Measurements from ENCODE around the gene SLC6A9. TPM values are rescaled to one million over a fixed set of nuclear protein-coding genes. Genes with fewer than 3 reads are reported as not detected.

The SLC6A9 gene
- polyA plus RNA-seq, 1 donor, result 3.5 TPM

GRCh38 chr1:43978264-43978550 is 53.1 kb downstream of the SLC6A9 start:
- peak overlapping the region; percentile 68 for H3K4me3 ChIP-seq (ENCODE audit: low read length)
- no CpG with 5 or more reads among the region's 5 CpGs for WGBS (ENCODE audit: insufficient coverage, low lambda C conversion rate)

GRCh38 chr1:43977376-43978263 is 53.6 kb downstream of the SLC6A9 start:
- H3K4me3 ChIP-seq (ENCODE audit: low read length), result no peak overlapping the region
- WGBS (ENCODE audit: insufficient coverage, low lambda C conversion rate), result no CpG with 5 or more reads among the region's 9 CpGs
- H3K9me3 ChIP-seq (ENCODE audit: control insufficient read depth, low read depth, low read length), result no peaks in the 10 kb centered on the region
- no peak for DNase-seq
- H3K36me3 ChIP-seq (ENCODE audit: control insufficient read depth, insufficient read depth, low read length), result peaks cover 31% of the 10 kb centered on the region
- peaks cover 40% of the 10 kb centered on the region for H3K4me1 ChIP-seq (ENCODE audit: control insufficient read depth, insufficient read depth, low read length)
- no peak overlapping the region for H3K27ac ChIP-seq (ENCODE audit: low read length)
- H3K27me3 ChIP-seq (ENCODE audit: control insufficient read depth, insufficient read depth, low read length), result no peaks in the 10 kb centered on the region

More at GRCh38 chr1:43978264-43978550, 53.1 kb downstream of the SLC6A9 start:
- Histone ChIP-seq H3K36me3 (ENCODE audit: control insufficient read depth, insufficient read depth, low read length) (peaks cover 31% of the 10 kb centered on the region), H3K27ac (ENCODE audit: low read length) (no peak overlapping the region), H3K27me3 (ENCODE audit: control insufficient read depth, insufficient read depth, low read length) (no peaks in the 10 kb centered on the region), H3K4me1 (ENCODE audit: control insufficient read depth, insufficient read depth, low read length) (peaks cover 40% of the 10 kb centered on the region), H3K9me3 (ENCODE audit: control insufficient read depth, low read depth, low read length) (no peaks in the 10 kb centered on the region)
- no peak for DNase-seq

GRCh38 chr1:43976890-43977289 is 54.4 kb downstream of the SLC6A9 start:
- Histone ChIP-seq H3K4me1 (ENCODE audit: control insufficient read depth, insufficient read depth, low read length) (peaks cover 40% of the 10 kb centered on the region), H3K27ac (ENCODE audit: low read length) (no peak overlapping the region), H3K9me3 (ENCODE audit: control insufficient read depth, low read depth, low read length) (no peaks in the 10 kb centered on the region), H3K36me3 (ENCODE audit: control insufficient read depth, insufficient read depth, low read length) (peaks cover 35% of the 10 kb centered on the region), H3K27me3 (ENCODE audit: control insufficient read depth, insufficient read depth, low read length) (no peaks in the 10 kb centered on the region), H3K4me3 (ENCODE audit: low read length) (no peak overlapping the region)
- DNase-seq, result no peak
- 100% methylated on average over 1 of the region's 8 CpGs for WGBS (ENCODE audit: insufficient coverage, low lambda C conversion rate)

GRCh38 chr1:43976045-43976444 is 55.2 kb downstream of the SLC6A9 start:
- DNase-seq, result no peak
- Histone ChIP-seq H3K4me1 (ENCODE audit: control insufficient read depth, insufficient read depth, low read length) (peaks cover 40% of the 10 kb centered on the region), H3K4me3 (ENCODE audit: low read length) (peak overlapping the region; percentile 94), H3K27ac (ENCODE audit: low read length) (no peak overlapping the region), H3K27me3 (ENCODE audit: control insufficient read depth, insufficient read depth, low read length) (no peaks in the 10 kb centered on the region), H3K36me3 (ENCODE audit: control insufficient read depth, insufficient read depth, low read length) (peaks cover 32% of the 10 kb centered on the region), H3K9me3 (ENCODE audit: control insufficient read depth, low read depth, low read length) (no peaks in the 10 kb centered on the region)
- no CpG with 5 or more reads among the region's 4 CpGs for WGBS (ENCODE audit: insufficient coverage, low lambda C conversion rate)

- peak in 1 of 2 donors; percentile 64 for DNase-seq
- Histone ChIP-seq H3K9me3 (ENCODE audit: control insufficient read depth, low read depth, low read length) (no peaks in the 10 kb centered on the region), H3K27ac (ENCODE audit: low read length) (peak overlapping the region; percentile 82), H3K4me3 (ENCODE audit: low read length) (peak overlapping the region; percentile 94), H3K36me3 (ENCODE audit: control insufficient read depth, insufficient read depth, low read length) (peaks cover 32% of the 10 kb centered on the region), H3K4me1 (ENCODE audit: control insufficient read depth, insufficient read depth, low read length) (peaks cover 35% of the 10 kb centered on the region), H3K27me3 (ENCODE audit: control insufficient read depth, insufficient read depth, low read length) (no peaks in the 10 kb centered on the region)
- WGBS (ENCODE audit: insufficient coverage, low lambda C conversion rate), result no CpG with 5 or more reads among the region's 34 CpGs
Measured at GRCh38 chr1:43975249-43975961, 55.9 kb downstream of the SLC6A9 start.

GRCh38 chr1:43974443-43975248 is 56.6 kb downstream of the SLC6A9 start, which contains the start of gene ATP6V0B:
Gene ATP6V0B (plus strand): TSS chr1:43974960. CDS start chr1:43975041, 81 bp downstream.
- peak; percentile 94 to 96 for DNase-seq
- WGBS (ENCODE audit: insufficient coverage, low lambda C conversion rate), result no CpG with 5 or more reads among the region's 93 CpGs
- Histone ChIP-seq H3K4me3 (ENCODE audit: low read length) (peak within 1 kb of the TSS; percentile 94), H3K9me3 (ENCODE audit: control insufficient read depth, low read depth, low read length) (no peaks in the 10 kb centered on the region), H3K27me3 (ENCODE audit: control insufficient read depth, insufficient read depth, low read length) (no peaks in the 10 kb centered on the region), H3K4me1 (ENCODE audit: control insufficient read depth, insufficient read depth, low read length) (peaks cover 29% of the 10 kb centered on the region), H3K27ac (ENCODE audit: low read length) (peak within 1 kb of the TSS; percentile 82), H3K36me3 (ENCODE audit: control insufficient read depth, insufficient read depth, low read length) (peaks cover 32% of the 10 kb centered on the region)

- 74% methylated on average over 3 of the region's 9 CpGs for WGBS (ENCODE audit: insufficient coverage, low lambda C conversion rate)
Measured at GRCh38 chr1:43973981-43974442, 57.2 kb downstream of the SLC6A9 start.

GRCh38 chr1:43971336-43971980 is 59.8 kb downstream of the SLC6A9 start:
- DNase-seq, result no peak
- Histone ChIP-seq H3K4me3 (ENCODE audit: low read length) (no peak overlapping the region), H3K9me3 (ENCODE audit: control insufficient read depth, low read depth, low read length) (no peaks in the 10 kb centered on the region), H3K27ac (ENCODE audit: low read length) (no peak overlapping the region), H3K4me1 (ENCODE audit: control insufficient read depth, insufficient read depth, low read length) (peaks cover 9% of the 10 kb centered on the region), H3K36me3 (ENCODE audit: control insufficient read depth, insufficient read depth, low read length) (peaks cover 21% of the 10 kb centered on the region), H3K27me3 (ENCODE audit: control insufficient read depth, insufficient read depth, low read length) (no peaks in the 10 kb centered on the region)
- no CpG with 5 or more reads among the region's 17 CpGs for WGBS (ENCODE audit: insufficient coverage, low lambda C conversion rate)

More at GRCh38 chr1:43973981-43974442, 57.2 kb downstream of the SLC6A9 start:
- Histone ChIP-seq H3K4me3 (ENCODE audit: low read length) (peak overlapping the region; percentile 94), H3K9me3 (ENCODE audit: control insufficient read depth, low read depth, low read length) (no peaks in the 10 kb centered on the region), H3K27ac (ENCODE audit: low read length) (peak overlapping the region; percentile 82), H3K27me3 (ENCODE audit: control insufficient read depth, insufficient read depth, low read length) (no peaks in the 10 kb centered on the region), H3K4me1 (ENCODE audit: control insufficient read depth, insufficient read depth, low read length) (peaks cover 29% of the 10 kb centered on the region), H3K36me3 (ENCODE audit: control insufficient read depth, insufficient read depth, low read length) (peaks cover 32% of the 10 kb centered on the region)
- DNase-seq, result no peak

- DNase-seq, result no peak
- peaks cover 20% of the 10 kb centered on the region for H3K36me3 ChIP-seq (ENCODE audit: control insufficient read depth, insufficient read depth, low read length)
- no peak overlapping the region for H3K27ac ChIP-seq (ENCODE audit: low read length)
- H3K4me3 ChIP-seq (ENCODE audit: low read length), result no peak overlapping the region
- no peaks in the 10 kb centered on the region for H3K9me3 ChIP-seq (ENCODE audit: control insufficient read depth, low read depth, low read length)
- H3K27me3 ChIP-seq (ENCODE audit: control insufficient read depth, insufficient read depth, low read length), result no peaks in the 10 kb centered on the region
- peaks cover 4% of the 10 kb centered on the region for H3K4me1 ChIP-seq (ENCODE audit: control insufficient read depth, insufficient read depth, low read length)
- no CpG with 5 or more reads among the region's 9 CpGs for WGBS (ENCODE audit: insufficient coverage, low lambda C conversion rate)
Measured at GRCh38 chr1:43970911-43971310, 60.4 kb downstream of the SLC6A9 start.
